Vagina (tissue), 2 donors: ENCODE results near the gene SERPINF2.

ENCODE experiments used
- CTCF ChIP-seq, 3 experiments: fragments of 450-650 bp in 2 of 3; fragments of 200-600 bp in 1 of 3; sonication (generic) in 1 of 3; IDR thresholded peaks; one replicate each; pipeline ENCODE4 v1.5.1; 2017 to 2019; ENCODE audit warnings: antibody characterized with exemption in 3 of 3, mild to moderate bottlenecking in 2 of 3, moderate library complexity in 2 of 3
- POLR2A ChIP-seq, 2 donors: fragments of 450-650 bp; IDR thresholded peaks; one replicate each; pipeline ENCODE4 v1.6.1; 2017; ENCODE audit warnings: antibody characterized with exemption in 2 of 2, mild to moderate bottlenecking in 2 of 2, moderate library complexity in 2 of 2
- POLR2AphosphoS5 ChIP-seq, 2 donors: sonication (generic); formaldehyde crosslinking; IDR thresholded peaks; one replicate each; pipeline ENCODE4 v1.9.0; 2017; ENCODE audit warnings: antibody characterized with exemption in 2 of 2, mild to moderate bottlenecking in 2 of 2, low read depth in 1 of 2; ENCODE audit not compliant: insufficient read depth in 1 of 2

GRCh38 chr17:1755827-1756262 lies 13.2 kb downstream of the SERPINF2 start:
- no peak for TF ChIP-seq POLR2A (IDR thresholded peaks at IDR 0.05)
- TF ChIP-seq CTCF (IDR thresholded peaks at IDR 0.05): no peak
- TF ChIP-seq POLR2AphosphoS5 (IDR thresholded peaks at IDR 0.05; ENCODE audit: insufficient read depth in 1 of 2, low read depth in 1 of 2): no peak
